ENCODE results near the gene SCN7A.

The SCN7A gene

GRCh38 chr2:166436189-166436588 is 57.9 kb downstream of the SCN7A start:
- H3K27me3 ChIP-seq (ENCODE audit: control insufficient read depth in 3 of 3, insufficient read depth in 3 of 3, low read depth in 1 of 3, low read length in 3 of 3) = no peaks in the 10 kb centered on the region
- H3K9me3 ChIP-seq (replicated peaks in 1 of 2; ENCODE audit: control insufficient read depth in 2 of 2, insufficient read depth in 1 of 2, low read depth in 1 of 2, low read length in 2 of 2) = peaks cover 1 to 12% of the 10 kb centered on the region in 2 donors
- no CpG with 5 or more reads among the region's 3 CpGs for WGBS, 2 donors (ENCODE audit: extremely low coverage in 2 of 2, insufficient read length in 2 of 2, insufficient replicate concordance in 1 of 2)
- no peaks in the 10 kb centered on the region for H3K79me1 ChIP-seq (ENCODE audit: low read depth, low read length)
- no peak overlapping the region for H3K18ac ChIP-seq (ENCODE audit: low read length)
- H3K36me3 ChIP-seq (replicated peaks in 1 of 2; ENCODE audit: control insufficient read depth in 2 of 2, insufficient read depth in 2 of 2, low read length in 2 of 2) = no peaks in the 10 kb centered on the region
- no peak overlapping the region for H3K27ac ChIP-seq (replicated peaks; ENCODE audit: low read length)
- no peak overlapping the region for H4K8ac ChIP-seq (ENCODE audit: low read depth, low read length)
- H3K23ac ChIP-seq (ENCODE audit: low read depth, low read length, poor library complexity) = no peak overlapping the region
- no peak overlapping the region for H2AK5ac ChIP-seq (ENCODE audit: low read depth, low read length)
- H3K9ac ChIP-seq (ENCODE audit: low read depth, low read length, poor library complexity) = no peak overlapping the region
- no peak overlapping the region for H4K91ac ChIP-seq (ENCODE audit: low read depth, low read length, poor library complexity)
- no peak overlapping the region for H3K4me3 ChIP-seq (ENCODE audit: low read length in 2 of 2)
- no peak overlapping the region for H2BK15ac ChIP-seq (ENCODE audit: low read length)
- H2AFZ ChIP-seq (ENCODE audit: low read length) = no peak overlapping the region
- H3K14ac ChIP-seq (ENCODE audit: low read length) = no peak overlapping the region
- no peak overlapping the region for H2BK5ac ChIP-seq (ENCODE audit: low read length)
- H3K4me2 ChIP-seq (ENCODE audit: insufficient read depth, low read length, poor library complexity, severe bottlenecking) = no peak overlapping the region
- H3K4me1 ChIP-seq (ENCODE audit: control insufficient read depth in 2 of 2, insufficient read depth in 1 of 2, low read depth in 1 of 2, low read length in 2 of 2) = no peaks in the 10 kb centered on the region
- no peak for DNase-seq (ENCODE audit: low spot score)
- H3K4ac ChIP-seq (ENCODE audit: low read length) = no peak overlapping the region
- H2BK120ac ChIP-seq (ENCODE audit: low read depth, low read length) = no peak overlapping the region
- H2BK12ac ChIP-seq (ENCODE audit: low read length) = no peak overlapping the region

- Histone ChIP-seq H2AK5ac (ENCODE audit: low read depth, low read length) (no peak overlapping the region), H3K4me2 (ENCODE audit: insufficient read depth, low read length, poor library complexity, severe bottlenecking) (no peak overlapping the region), H3K4me1 (ENCODE audit: control insufficient read depth in 2 of 2, insufficient read depth in 1 of 2, low read depth in 1 of 2, low read length in 2 of 2) (no peaks in the 10 kb centered on the region), H3K79me1 (ENCODE audit: low read depth, low read length) (no peaks in the 10 kb centered on the region), H4K91ac (ENCODE audit: low read depth, low read length, poor library complexity) (no peak overlapping the region), H3K18ac (ENCODE audit: low read length) (no peak overlapping the region), H2AFZ (ENCODE audit: low read length) (no peak overlapping the region), H3K27ac (replicated peaks; ENCODE audit: low read length) (no peak overlapping the region), H3K4me3 (ENCODE audit: low read length in 2 of 2) (no peak overlapping the region), H4K8ac (ENCODE audit: low read depth, low read length) (no peak overlapping the region), H2BK120ac (ENCODE audit: low read depth, low read length) (no peak overlapping the region), H3K36me3 (replicated peaks in 1 of 2; ENCODE audit: control insufficient read depth in 2 of 2, insufficient read depth in 2 of 2, low read length in 2 of 2) (no peaks in the 10 kb centered on the region), H3K23ac (ENCODE audit: low read depth, low read length, poor library complexity) (no peak overlapping the region), H3K9me3 (replicated peaks in 1 of 2; ENCODE audit: control insufficient read depth in 2 of 2, insufficient read depth in 1 of 2, low read depth in 1 of 2, low read length in 2 of 2) (peaks cover 1 to 12% of the 10 kb centered on the region in 2 donors), H2BK5ac (ENCODE audit: low read length) (no peak overlapping the region), H3K27me3 (ENCODE audit: control insufficient read depth in 3 of 3, insufficient read depth in 3 of 3, low read depth in 1 of 3, low read length in 3 of 3) (no peaks in the 10 kb centered on the region), H3K9ac (ENCODE audit: low read depth, low read length, poor library complexity) (no peak overlapping the region), H2BK15ac (ENCODE audit: low read length) (no peak overlapping the region), H3K14ac (ENCODE audit: low read length) (no peak overlapping the region), H3K4ac (ENCODE audit: low read length) (no peak overlapping the region), H2BK12ac (ENCODE audit: low read length) (no peak overlapping the region)
- no peak for DNase-seq (ENCODE audit: low spot score)
- WGBS, 2 donors (ENCODE audit: extremely low coverage in 2 of 2, insufficient read length in 2 of 2, insufficient replicate concordance in 1 of 2) = no CpG with 5 or more reads among the region's 1 CpG
Observed at GRCh38 chr2:166434491-166434890, 59.6 kb downstream of the SCN7A start.

GRCh38 chr2:166433457-166433856 is 60.6 kb downstream of the SCN7A start:
- Histone ChIP-seq H3K4me1 (ENCODE audit: control insufficient read depth in 2 of 2, insufficient read depth in 1 of 2, low read depth in 1 of 2, low read length in 2 of 2) (no peaks in the 10 kb centered on the region), H4K8ac (ENCODE audit: low read depth, low read length) (no peak overlapping the region), H3K18ac (ENCODE audit: low read length) (no peak overlapping the region), H3K4ac (ENCODE audit: low read length) (no peak overlapping the region), H2AK5ac (ENCODE audit: low read depth, low read length) (no peak overlapping the region), H3K4me2 (ENCODE audit: insufficient read depth, low read length, poor library complexity, severe bottlenecking) (no peak overlapping the region), H4K91ac (ENCODE audit: low read depth, low read length, poor library complexity) (no peak overlapping the region), H2BK12ac (ENCODE audit: low read length) (no peak overlapping the region), H2BK5ac (ENCODE audit: low read length) (no peak overlapping the region), H2BK15ac (ENCODE audit: low read length) (no peak overlapping the region), H3K23ac (ENCODE audit: low read depth, low read length, poor library complexity) (no peak overlapping the region), H3K27ac (replicated peaks; ENCODE audit: low read length) (no peak overlapping the region), H3K9ac (ENCODE audit: low read depth, low read length, poor library complexity) (no peak overlapping the region), H2AFZ (ENCODE audit: low read length) (no peak overlapping the region), H3K9me3 (replicated peaks in 1 of 2; ENCODE audit: control insufficient read depth in 2 of 2, insufficient read depth in 1 of 2, low read depth in 1 of 2, low read length in 2 of 2) (peaks cover 1 to 12% of the 10 kb centered on the region in 2 donors), H3K14ac (ENCODE audit: low read length) (no peak overlapping the region), H3K4me3 (ENCODE audit: low read length in 2 of 2) (no peak overlapping the region), H2BK120ac (ENCODE audit: low read depth, low read length) (no peak overlapping the region), H3K27me3 (ENCODE audit: control insufficient read depth in 3 of 3, insufficient read depth in 3 of 3, low read depth in 1 of 3, low read length in 3 of 3) (no peaks in the 10 kb centered on the region), H3K79me1 (ENCODE audit: low read depth, low read length) (no peaks in the 10 kb centered on the region), H3K36me3 (replicated peaks in 1 of 2; ENCODE audit: control insufficient read depth in 2 of 2, insufficient read depth in 2 of 2, low read length in 2 of 2) (no peaks in the 10 kb centered on the region)
- no CpG with 5 or more reads among the region's 1 CpG for WGBS, 2 donors (ENCODE audit: extremely low coverage in 2 of 2, insufficient read length in 2 of 2, insufficient replicate concordance in 1 of 2)
- DNase-seq (ENCODE audit: low spot score) = no peak

DNA sequence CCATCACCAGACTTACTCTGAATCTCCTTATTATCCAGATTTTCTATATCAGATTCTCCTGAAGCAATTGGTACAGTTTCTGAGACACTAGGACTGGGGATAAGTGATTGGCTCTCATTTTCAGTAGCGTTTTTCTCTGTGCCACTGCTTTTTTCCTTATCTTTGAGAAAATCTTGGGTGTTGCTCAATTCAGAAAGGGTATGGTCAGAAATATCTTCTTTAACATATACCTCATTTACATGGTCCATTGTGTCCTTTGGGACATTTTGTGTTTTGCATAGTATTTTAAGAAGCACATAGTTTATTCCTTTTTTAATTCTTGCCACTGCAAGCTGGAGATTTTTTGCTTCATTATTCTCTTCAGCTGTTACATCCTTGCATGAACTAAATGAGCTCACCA is 61.7 kb downstream of the SCN7A start:
- Histone ChIP-seq H3K4me2 (ENCODE audit: insufficient read depth, low read length, poor library complexity, severe bottlenecking) (no peak overlapping the region), H3K27ac (replicated peaks; ENCODE audit: low read length) (no peak overlapping the region), H4K91ac (ENCODE audit: low read depth, low read length, poor library complexity) (no peak overlapping the region), H3K23ac (ENCODE audit: low read depth, low read length, poor library complexity) (no peak overlapping the region), H3K27me3 (ENCODE audit: control insufficient read depth in 3 of 3, insufficient read depth in 3 of 3, low read depth in 1 of 3, low read length in 3 of 3) (no peaks in the 10 kb centered on the region), H4K8ac (ENCODE audit: low read depth, low read length) (no peak overlapping the region), H3K9ac (ENCODE audit: low read depth, low read length, poor library complexity) (no peak overlapping the region), H2BK15ac (ENCODE audit: low read length) (no peak overlapping the region), H2AFZ (ENCODE audit: low read length) (no peak overlapping the region), H3K36me3 (replicated peaks in 1 of 2; ENCODE audit: control insufficient read depth in 2 of 2, insufficient read depth in 2 of 2, low read length in 2 of 2) (no peaks in the 10 kb centered on the region), H3K79me1 (ENCODE audit: low read depth, low read length) (no peaks in the 10 kb centered on the region), H2AK5ac (ENCODE audit: low read depth, low read length) (no peak overlapping the region), H3K14ac (ENCODE audit: low read length) (no peak overlapping the region), H2BK5ac (ENCODE audit: low read length) (no peak overlapping the region), H3K18ac (ENCODE audit: low read length) (no peak overlapping the region), H3K4me1 (ENCODE audit: control insufficient read depth in 2 of 2, insufficient read depth in 1 of 2, low read depth in 1 of 2, low read length in 2 of 2) (no peaks in the 10 kb centered on the region), H3K4me3 (ENCODE audit: low read length in 2 of 2) (no peak overlapping the region), H2BK12ac (ENCODE audit: low read length) (no peak overlapping the region), H3K4ac (ENCODE audit: low read length) (no peak overlapping the region), H3K9me3 (replicated peaks in 1 of 2; ENCODE audit: control insufficient read depth in 2 of 2, insufficient read depth in 1 of 2, low read depth in 1 of 2, low read length in 2 of 2) (peaks cover 1 to 9% of the 10 kb centered on the region in 2 donors), H2BK120ac (ENCODE audit: low read depth, low read length) (no peak overlapping the region)
- no CpG with 5 or more reads among the region's 1 CpG for WGBS, 2 donors (ENCODE audit: extremely low coverage in 2 of 2, insufficient read length in 2 of 2, insufficient replicate concordance in 1 of 2)
- DNase-seq (ENCODE audit: low spot score) = no peak
